OCI-LY3 (cell line): ENCODE results near the gene KLK5.

Experiments used
- H2AFZ ChIP-seq: fragments of 200-600, 300-600 bp; shearing (Covaris generic); 2 replicates; pipeline ENCODE4 v1.6.0; 2014; ENCODE audit warnings: antibody characterized with exemption, low read depth, low read length
- H3K27ac ChIP-seq: fragments of 200-600, 300-600 bp; sonication (generic); 2 replicates; pipeline ENCODE4 v1.5.1; 2014; ENCODE audit warnings: mild to moderate bottlenecking, low read length, moderate library complexity, mixed read lengths
- H3K27me3 ChIP-seq: fragments of 200-600, 300-600 bp; sonication (generic); 2 replicates; pipeline ENCODE4 v1.6.1; 2014; ENCODE audit warnings: low read depth, low read length, mixed read lengths
- H3K36me3 ChIP-seq: fragments of 200-600, 300-600 bp; sonication (generic); replicated peaks from 2 replicates; pipeline ENCODE3; 2014; ENCODE audit warnings: low read depth, low read length, mixed read lengths
- H3K4me1 ChIP-seq: fragments of 300-600, 200-600 bp; sonication (generic); 2 replicates; pipeline ENCODE4 v1.6.1; 2014; ENCODE audit warnings: low read length, mixed read lengths
- H3K4me2 ChIP-seq: fragments of 200-600, 300-600 bp; sonication (generic); 2 replicates; pipeline ENCODE4 v1.6.1; 2014; ENCODE audit warnings: low read length, mixed read lengths
- H3K4me3 ChIP-seq: fragments of 300-600, 200-600 bp; sonication (generic); 2 replicates; pipeline ENCODE4 v1.5.1; 2014; ENCODE audit warnings: antibody characterized with exemption, mild to moderate bottlenecking, low read length, moderate library complexity
- H3K79me2 ChIP-seq: fragments of 300-600, 200-600 bp; shearing (Covaris generic); 2 replicates; pipeline ENCODE4 v1.6.1; 2014; ENCODE audit warnings: mild to moderate bottlenecking, low read length, mixed read lengths
- H3K9ac ChIP-seq: fragments of 300-600, 200-600 bp; shearing (Covaris generic); 2 replicates; pipeline ENCODE4 v1.6.0; 2014; ENCODE audit warnings: mild to moderate bottlenecking, low read length, moderate library complexity
- H3K9me3 ChIP-seq: fragments of 200-600, 300-600 bp; shearing (Covaris generic); 2 replicates; pipeline ENCODE4 v1.6.1; 2014; ENCODE audit warnings: low read length, mixed read lengths; ENCODE audit not compliant: insufficient read depth
- H4K20me1 ChIP-seq: fragments of 200-600, 300-600 bp; sonication (generic); 2 replicates; pipeline ENCODE4 v1.6.1; 2016; ENCODE audit warnings: low read length, mixed read lengths; ENCODE audit not compliant: insufficient read depth
- EZH2phosphoT487 ChIP-seq: fragments of 200-600 bp; shearing (Covaris generic); IDR thresholded peaks from 2 replicates; pipeline ENCODE4 v1.6.1; 2018; ENCODE audit warnings: antibody characterized with exemption, mixed run types, low read depth
- TF ChIP-seq, protein P1 (sequence below): fragments of 200-600, 300-600 bp; sonication (generic); IDR thresholded peaks from 2 replicates; pipeline ENCODE4 v1.5.1; 2014; ENCODE audit warnings: antibody characterized with exemption, low read length, low read depth

Gene KLK5

DNA sequence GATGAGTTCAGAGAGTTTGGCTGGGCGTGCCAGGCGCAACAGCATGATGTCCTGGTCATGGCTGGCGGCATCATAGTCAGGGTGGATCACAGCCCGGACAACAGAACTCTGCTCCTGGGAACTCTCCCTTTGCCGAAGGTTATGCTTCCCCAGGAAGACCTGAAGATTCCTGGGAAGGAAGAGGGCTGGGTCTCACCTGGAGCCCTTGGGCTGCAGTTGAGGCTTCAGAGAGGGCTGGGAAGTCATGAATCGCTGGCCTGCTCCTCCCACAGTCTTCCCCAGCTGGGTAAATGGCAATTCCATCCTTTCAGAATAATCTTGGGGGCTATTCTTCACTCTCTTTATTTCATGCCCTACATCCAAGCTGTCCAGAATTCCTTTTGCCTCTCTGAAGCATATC, 10.5 kb upstream of the KLK5 start:
- no peaks in the 10 kb centered on the region for H3K36me3 ChIP-seq
- H4K20me1 ChIP-seq = no peaks in the 10 kb centered on the region
- no peak overlapping the region for H3K9ac ChIP-seq
- H2AFZ ChIP-seq = no peak overlapping the region
- H3K79me2 ChIP-seq = no peaks in the 10 kb centered on the region
- no peak overlapping the region for H3K4me2 ChIP-seq
- H3K27ac ChIP-seq = no peak overlapping the region
- H3K4me3 ChIP-seq = no peak overlapping the region
- TF ChIP-seq, protein P1, sequence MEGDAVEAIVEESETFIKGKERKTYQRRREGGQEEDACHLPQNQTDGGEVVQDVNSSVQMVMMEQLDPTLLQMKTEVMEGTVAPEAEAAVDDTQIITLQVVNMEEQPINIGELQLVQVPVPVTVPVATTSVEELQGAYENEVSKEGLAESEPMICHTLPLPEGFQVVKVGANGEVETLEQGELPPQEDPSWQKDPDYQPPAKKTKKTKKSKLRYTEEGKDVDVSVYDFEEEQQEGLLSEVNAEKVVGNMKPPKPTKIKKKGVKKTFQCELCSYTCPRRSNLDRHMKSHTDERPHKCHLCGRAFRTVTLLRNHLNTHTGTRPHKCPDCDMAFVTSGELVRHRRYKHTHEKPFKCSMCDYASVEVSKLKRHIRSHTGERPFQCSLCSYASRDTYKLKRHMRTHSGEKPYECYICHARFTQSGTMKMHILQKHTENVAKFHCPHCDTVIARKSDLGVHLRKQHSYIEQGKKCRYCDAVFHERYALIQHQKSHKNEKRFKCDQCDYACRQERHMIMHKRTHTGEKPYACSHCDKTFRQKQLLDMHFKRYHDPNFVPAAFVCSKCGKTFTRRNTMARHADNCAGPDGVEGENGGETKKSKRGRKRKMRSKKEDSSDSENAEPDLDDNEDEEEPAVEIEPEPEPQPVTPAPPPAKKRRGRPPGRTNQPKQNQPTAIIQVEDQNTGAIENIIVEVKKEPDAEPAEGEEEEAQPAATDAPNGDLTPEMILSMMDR = no peak
- TF ChIP-seq EZH2phosphoT487 = no peak
- peaks cover 21% of the 10 kb centered on the region for H3K27me3 ChIP-seq
- H3K9me3 ChIP-seq = no peaks in the 10 kb centered on the region
- no peaks in the 10 kb centered on the region for H3K4me1 ChIP-seq

DNA sequence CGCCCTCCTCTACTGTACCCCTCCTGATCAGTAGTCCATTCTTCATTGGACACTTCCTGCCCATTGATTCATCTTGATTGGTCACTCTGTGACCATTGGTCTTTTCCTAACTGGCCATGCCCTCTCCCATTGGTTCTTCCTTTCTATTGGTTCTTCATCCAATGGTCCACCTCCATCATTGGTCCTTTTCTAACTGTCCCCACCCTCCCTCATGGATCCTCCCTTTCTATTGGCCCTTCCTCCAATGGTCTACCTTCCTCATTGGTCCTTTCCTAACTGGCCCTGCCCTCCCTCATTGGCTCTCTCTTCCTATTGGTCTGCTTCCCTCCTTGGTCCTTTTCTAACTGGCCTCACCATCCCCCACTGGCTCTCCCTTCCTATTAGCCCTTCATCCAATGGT, 9.4 kb upstream of the KLK5 start:
- no peaks in the 10 kb centered on the region for H4K20me1 ChIP-seq
- H3K9me3 ChIP-seq = no peaks in the 10 kb centered on the region
- H3K27ac ChIP-seq = no peak overlapping the region
- no peak overlapping the region for H3K4me2 ChIP-seq
- H3K36me3 ChIP-seq = no peaks in the 10 kb centered on the region
- no peak overlapping the region for H2AFZ ChIP-seq
- no peaks in the 10 kb centered on the region for H3K4me1 ChIP-seq
- no peak overlapping the region for H3K9ac ChIP-seq
- TF ChIP-seq EZH2phosphoT487 = no peak
- TF ChIP-seq, protein P1 = no peak
- H3K27me3 ChIP-seq = peaks cover 22% of the 10 kb centered on the region; the same call in 1 of the 2 replicates
- no peaks in the 10 kb centered on the region for H3K79me2 ChIP-seq
- H3K4me3 ChIP-seq = no peak overlapping the region

DNA sequence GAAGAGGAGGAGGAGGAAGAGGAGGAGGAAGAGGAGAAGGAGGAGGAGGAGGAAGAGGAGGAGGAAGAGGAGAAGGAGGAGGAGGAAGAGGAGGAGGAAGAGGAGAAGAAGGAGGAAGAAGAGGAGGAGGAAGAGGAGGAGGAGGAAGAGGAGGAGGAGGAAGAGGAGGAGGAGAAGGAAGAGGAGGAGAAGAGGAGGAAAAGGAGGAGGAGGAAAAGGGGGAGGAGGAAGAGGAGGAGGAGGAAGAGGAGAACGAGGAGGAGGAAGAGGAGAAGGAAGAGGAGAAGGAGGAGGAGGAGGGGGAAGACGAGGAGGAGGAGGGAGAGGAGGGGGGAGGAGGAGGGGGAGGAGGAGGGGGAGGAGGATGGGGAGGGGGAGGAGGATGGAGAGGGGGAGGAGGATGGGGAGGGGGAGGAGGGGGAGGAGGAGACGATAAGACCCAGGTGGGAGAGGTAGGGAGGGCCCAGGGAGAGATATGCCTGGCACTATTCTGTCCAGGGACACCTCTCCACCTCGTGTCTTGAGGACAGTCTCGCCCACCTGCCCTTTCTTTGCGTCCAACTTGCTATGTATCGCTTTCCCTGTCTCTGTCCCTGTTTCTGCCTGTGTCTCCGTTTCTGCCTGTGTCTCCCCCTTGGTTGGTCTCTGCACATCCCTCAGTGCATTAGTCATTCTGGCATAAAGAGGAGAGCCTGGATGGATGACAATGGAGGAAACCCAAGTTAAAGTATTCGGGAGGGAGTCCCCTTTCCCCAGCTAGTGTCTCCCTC, 7.1 kb upstream of the KLK5 start:
- no peaks in the 10 kb centered on the region for H4K20me1 ChIP-seq
- peaks cover 23% of the 10 kb centered on the region; the same call in 1 of the 2 replicates for H3K27me3 ChIP-seq
- TF ChIP-seq, protein P1 = no peak
- TF ChIP-seq EZH2phosphoT487 = no peak
- no peak overlapping the region for H3K27ac ChIP-seq
- H3K4me1 ChIP-seq = no peaks in the 10 kb centered on the region
- no peak overlapping the region for H3K4me2 ChIP-seq
- H2AFZ ChIP-seq = no peak overlapping the region
- H3K36me3 ChIP-seq = no peaks in the 10 kb centered on the region
- no peak overlapping the region for H3K4me3 ChIP-seq
- H3K79me2 ChIP-seq = no peaks in the 10 kb centered on the region
- no peaks in the 10 kb centered on the region for H3K9me3 ChIP-seq
- H3K9ac ChIP-seq = no peak overlapping the region

DNA sequence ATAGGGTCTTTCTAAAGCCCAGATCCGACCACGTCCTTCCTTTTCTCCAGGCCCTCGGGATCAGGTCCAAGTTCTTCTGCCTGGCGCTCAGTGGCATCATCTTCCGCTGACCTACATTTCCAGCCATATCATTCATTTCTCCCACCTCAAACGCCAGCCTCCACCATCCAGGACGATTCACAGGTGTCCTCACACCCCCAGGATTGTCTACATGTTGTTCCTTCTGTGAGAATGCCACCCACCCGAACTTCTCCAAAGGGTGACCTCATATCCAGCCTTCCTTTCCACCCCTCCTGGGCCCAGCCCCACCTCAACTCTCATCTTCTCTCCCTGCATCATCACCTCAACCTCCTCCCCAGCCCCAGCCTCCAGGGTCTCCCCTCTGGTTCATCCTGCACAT, 4.7 kb upstream of the KLK5 start:
- Histone ChIP-seq H3K4me2 (no peak overlapping the region), H3K36me3 (no peaks in the 10 kb centered on the region), H3K79me2 (no peaks in the 10 kb centered on the region), H3K4me3 (no peak overlapping the region), H3K27ac (no peak overlapping the region), H3K9ac (no peak overlapping the region), H3K4me1 (no peaks in the 10 kb centered on the region), H3K27me3 (peaks cover 12% of the 10 kb centered on the region; the same call in 1 of the 2 replicates), H2AFZ (no peak overlapping the region), H4K20me1 (no peaks in the 10 kb centered on the region), H3K9me3 (no peaks in the 10 kb centered on the region)
- TF ChIP-seq, protein P1 = no peak
- TF ChIP-seq EZH2phosphoT487 = no peak
